Activated CD4-positive, alpha-beta memory T cell treated with anti-CD3 and anti-CD28 coated beads, Interleukin-2, amount 10 ng/mL, durations not matched to agents 7 days and 5 days (primary cell): ENCODE data around the gene ZNG1B. TPM values are rescaled to one million over a fixed set of nuclear protein-coding genes. Genes with fewer than 3 reads are reported as not detected.
A peak's percentile ranks its signal among the peaks of the same experiment; 100 is the strongest.
"Not testable (repeated sequence)": the region's sequence is repeated elsewhere in the genome, so short reads cannot be mapped to it uniquely, and the experiment has no call there.

Experiments
- CTCF ChIA-PET: fragments of 350-600 bp; sonication (Branson Sonifier 250); formaldehyde crosslinking; loops from one replicate; lab custom pipeline; 2021; ENCODE audit warnings: antibody characterized with exemption, inconsistent platforms; lab: Charles Lee
- POLR2A ChIA-PET: fragments of 350-600 bp; sonication (Branson Sonifier 250); formaldehyde crosslinking; loops from one replicate; lab custom pipeline; 2021; ENCODE audit warnings: antibody characterized with exemption; lab: Charles Lee
- DNase-seq: peaks from one replicate; pipeline ENCODE4 v3.0.0-alpha.2; 2020
- H3K27ac Mint-ChIP-seq: one replicate; pipeline ENCODE4 v1.8.0; 2021; ENCODE audit warnings: mild to moderate bottlenecking, mixed read lengths
- H3K27me3 Mint-ChIP-seq: one replicate; pipeline ENCODE4 v1.8.0; 2021; ENCODE audit warnings: mixed read lengths
- H3K36me3 Mint-ChIP-seq: one replicate; pipeline ENCODE4 v1.8.0; 2021; ENCODE audit warnings: low read depth, mixed read lengths
- H3K4me1 Mint-ChIP-seq: one replicate; pipeline ENCODE4 v1.8.0; 2021; ENCODE audit warnings: mixed read lengths
- H3K4me3 Mint-ChIP-seq: one replicate; pipeline ENCODE4 v1.8.0; 2021; ENCODE audit warnings: mild to moderate bottlenecking, mixed read lengths
- H3K9me3 Mint-ChIP-seq: one replicate; pipeline ENCODE4 v1.8.0; 2021; ENCODE audit warnings: mixed read lengths
- total RNA-seq, 2 experiments: library from RNA; stranded (reverse); gene quantifications; one replicate each; pipeline ENCODE4 v1.2.3, GENCODE V29; 2021

The ZNG1B gene
- total RNA-seq, 2 experiments from 2014 or later: 30.6 to 32.7 TPM

DNA sequence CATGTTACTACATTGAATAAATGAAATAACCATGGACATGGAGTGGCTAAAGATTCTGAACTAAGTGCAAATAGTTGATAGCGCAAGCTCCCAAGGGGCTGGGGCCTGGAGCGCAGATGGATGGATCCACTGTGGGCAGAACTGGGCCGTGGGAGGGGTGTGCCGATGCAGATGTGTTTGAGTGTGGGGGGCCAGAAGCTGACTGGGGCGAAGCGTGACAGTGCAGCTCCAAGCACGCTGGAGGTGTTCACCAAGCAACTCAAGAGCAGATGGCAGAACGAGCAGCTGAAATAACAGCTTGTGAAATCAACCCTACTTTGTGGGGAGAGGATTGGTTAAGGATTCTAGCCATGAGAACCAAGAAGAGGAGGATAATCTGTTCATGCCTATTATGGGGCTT is 78.0 kb downstream of the ZNG1B start:
- H3K9me3 Mint-ChIP-seq, H3K4me1 Mint-ChIP-seq, H3K36me3 Mint-ChIP-seq, H3K4me3 Mint-ChIP-seq, H3K27ac Mint-ChIP-seq, CTCF ChIA-PET, DNase-seq, POLR2A ChIA-PET, H3K27me3 Mint-ChIP-seq: not testable (repeated sequence)

DNA sequence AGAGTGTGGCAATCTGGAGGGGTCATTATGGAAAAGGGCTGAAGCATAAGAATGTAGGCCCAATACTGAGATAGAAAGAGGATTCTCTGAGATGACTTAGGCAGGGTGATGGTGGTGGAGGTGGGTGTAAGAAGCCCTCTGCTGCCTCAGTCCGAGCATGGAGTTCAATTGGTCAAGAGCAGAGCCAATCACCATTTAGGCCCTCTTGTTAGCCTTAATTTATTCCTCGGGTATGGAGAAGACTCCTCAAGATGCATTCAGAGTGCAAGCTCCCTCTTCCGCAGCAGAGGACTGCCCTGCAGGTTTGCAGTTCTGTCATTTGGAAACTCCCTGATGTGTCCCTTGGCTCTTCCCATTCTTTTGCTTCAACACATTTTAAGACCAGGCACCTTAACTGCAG is 78.5 kb downstream of the ZNG1B start:
- H3K4me1 Mint-ChIP-seq, H3K36me3 Mint-ChIP-seq, DNase-seq, H3K9me3 Mint-ChIP-seq, H3K4me3 Mint-ChIP-seq, POLR2A ChIA-PET, CTCF ChIA-PET, H3K27me3 Mint-ChIP-seq, H3K27ac Mint-ChIP-seq: not testable (repeated sequence)

DNA sequence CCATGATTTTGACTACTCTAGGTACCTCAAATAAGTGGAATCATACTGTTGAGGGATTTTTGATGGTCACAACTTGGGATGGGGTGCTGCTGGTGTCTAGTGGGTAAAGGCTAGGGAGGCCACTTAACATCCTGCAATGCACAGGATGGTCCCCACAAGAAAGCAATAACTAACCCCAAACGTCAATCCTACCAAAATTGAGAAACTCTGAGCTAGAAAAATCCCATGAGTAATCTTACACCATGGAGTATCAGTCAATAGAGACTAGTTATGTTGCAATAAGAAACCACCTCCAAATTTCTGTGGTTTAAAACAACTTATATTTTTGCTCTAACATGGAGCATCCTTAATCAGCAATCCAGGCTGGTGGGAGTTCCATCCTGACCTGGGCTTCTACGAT is 79.5 kb downstream of the ZNG1B start:
- POLR2A ChIA-PET, H3K9me3 Mint-ChIP-seq: not testable (repeated sequence)

DNA sequence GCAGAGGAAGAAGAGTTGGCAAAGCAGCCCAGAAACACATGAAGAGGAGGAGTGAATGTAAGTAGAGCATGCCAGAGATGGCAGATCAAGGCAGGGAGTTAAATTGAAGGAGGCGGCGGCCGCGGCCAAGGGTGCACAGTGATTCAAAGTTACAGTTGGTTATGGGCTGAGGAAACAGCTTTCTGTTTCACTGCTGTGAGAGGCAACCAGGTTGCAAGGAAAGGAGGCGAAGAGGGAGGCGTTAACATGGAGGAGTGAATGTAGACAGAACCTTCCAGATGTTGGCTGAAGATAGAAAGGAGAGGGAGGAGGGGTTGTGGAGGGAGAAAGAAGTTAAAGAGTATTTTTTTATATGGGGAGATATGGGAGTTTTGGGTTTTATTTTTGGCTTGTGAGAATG is 83.3 kb downstream of the ZNG1B start:
- H3K4me3 Mint-ChIP-seq, H3K4me1 Mint-ChIP-seq, CTCF ChIA-PET, H3K9me3 Mint-ChIP-seq, DNase-seq, H3K27me3 Mint-ChIP-seq, POLR2A ChIA-PET, H3K27ac Mint-ChIP-seq, H3K36me3 Mint-ChIP-seq: not testable (repeated sequence)

More for the DNA sequence above, 79.5 kb downstream of the ZNG1B start:
- H3K36me3 Mint-ChIP-seq, H3K27ac Mint-ChIP-seq, H3K4me1 Mint-ChIP-seq, CTCF ChIA-PET, DNase-seq, H3K27me3 Mint-ChIP-seq, H3K4me3 Mint-ChIP-seq: not testable (repeated sequence)

DNA sequence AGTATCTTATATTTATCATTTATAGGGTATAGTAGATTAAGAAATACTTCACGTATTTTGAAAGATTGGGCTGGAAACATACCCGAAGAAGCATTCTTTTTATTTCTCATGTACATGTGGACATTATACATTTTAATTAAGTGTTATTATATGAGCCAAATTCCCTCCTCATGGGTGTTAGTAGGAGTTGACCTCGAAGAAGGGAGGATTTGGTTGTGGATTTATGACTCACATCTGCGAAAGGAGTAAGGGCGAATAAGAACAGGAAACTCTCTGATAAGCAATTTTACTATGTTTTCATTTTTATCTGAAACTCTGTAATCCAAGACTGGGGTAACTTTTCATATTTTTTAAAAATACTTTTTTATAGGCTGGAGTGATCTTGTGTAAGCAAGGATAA is 84.0 kb downstream of the ZNG1B start:
- H3K4me3 Mint-ChIP-seq, H3K9me3 Mint-ChIP-seq, H3K4me1 Mint-ChIP-seq, H3K36me3 Mint-ChIP-seq, H3K27me3 Mint-ChIP-seq, H3K27ac Mint-ChIP-seq, CTCF ChIA-PET, POLR2A ChIA-PET, DNase-seq: not testable (repeated sequence)

DNA sequence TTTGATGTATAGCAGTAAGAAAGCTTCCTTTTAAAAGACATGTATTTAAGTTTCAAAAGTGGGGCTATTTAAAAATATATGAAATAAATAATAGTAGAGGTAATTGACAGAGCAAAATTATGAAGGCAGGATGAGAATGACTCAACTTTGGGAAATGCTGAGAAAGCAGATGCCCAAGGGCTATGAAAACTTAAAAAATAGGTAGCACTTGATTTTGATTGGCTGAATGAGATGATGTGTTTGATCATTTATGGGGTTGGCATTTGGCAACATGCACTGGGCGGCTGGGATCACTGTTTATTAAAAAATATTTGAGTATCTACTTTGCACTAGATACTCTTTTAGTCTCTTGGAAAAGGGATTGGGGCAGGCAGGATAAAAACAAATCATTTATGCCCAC is 87.5 kb downstream of the ZNG1B start:
- H3K36me3 Mint-ChIP-seq, POLR2A ChIA-PET, H3K27me3 Mint-ChIP-seq, H3K4me1 Mint-ChIP-seq, H3K4me3 Mint-ChIP-seq, DNase-seq, H3K27ac Mint-ChIP-seq, H3K9me3 Mint-ChIP-seq, CTCF ChIA-PET: not testable (repeated sequence)

DNA sequence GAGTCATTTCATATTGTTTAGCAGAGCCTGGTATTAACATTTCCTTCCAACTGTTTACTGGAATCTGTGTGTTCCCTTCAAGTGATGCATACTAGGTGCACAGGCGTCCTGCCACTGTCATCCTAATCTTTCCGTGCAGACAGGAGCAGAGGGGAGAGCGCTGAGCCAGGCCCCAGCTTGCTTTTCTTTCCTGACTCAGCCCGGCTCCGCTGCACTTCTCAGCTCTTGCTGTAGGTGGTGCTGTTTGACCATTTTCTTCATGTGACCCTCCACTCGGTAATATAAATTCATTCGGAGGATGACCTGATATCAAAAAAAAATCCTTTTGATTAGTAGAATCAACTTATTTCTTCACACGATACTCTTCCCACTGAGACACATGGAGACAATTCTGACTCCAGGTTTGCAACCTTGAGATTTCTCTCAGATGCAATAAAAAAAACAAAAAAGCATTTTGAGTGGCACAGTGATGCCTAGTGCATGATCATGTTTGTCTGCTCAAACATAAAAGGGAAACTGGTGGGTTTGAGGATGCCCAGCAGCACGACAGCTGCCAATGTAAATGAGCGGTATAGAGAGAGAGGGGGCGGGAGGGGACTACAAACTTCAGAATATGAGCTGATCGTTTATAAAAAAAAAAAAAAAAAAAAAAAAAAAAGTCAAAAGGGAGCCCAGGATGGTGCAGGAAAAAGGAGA is 90.0 kb downstream of the ZNG1B start:
- H3K36me3 Mint-ChIP-seq, H3K4me3 Mint-ChIP-seq, H3K9me3 Mint-ChIP-seq, POLR2A ChIA-PET, DNase-seq, H3K27me3 Mint-ChIP-seq, H3K4me1 Mint-ChIP-seq, H3K27ac Mint-ChIP-seq: not testable (repeated sequence)
- CTCF ChIA-PET: interaction anchor here (0.7 kb wide), 1 partner anchor 173 kb away, joined by 3 read pairs; no protein-coding TSS in a partner anchor

DNA sequence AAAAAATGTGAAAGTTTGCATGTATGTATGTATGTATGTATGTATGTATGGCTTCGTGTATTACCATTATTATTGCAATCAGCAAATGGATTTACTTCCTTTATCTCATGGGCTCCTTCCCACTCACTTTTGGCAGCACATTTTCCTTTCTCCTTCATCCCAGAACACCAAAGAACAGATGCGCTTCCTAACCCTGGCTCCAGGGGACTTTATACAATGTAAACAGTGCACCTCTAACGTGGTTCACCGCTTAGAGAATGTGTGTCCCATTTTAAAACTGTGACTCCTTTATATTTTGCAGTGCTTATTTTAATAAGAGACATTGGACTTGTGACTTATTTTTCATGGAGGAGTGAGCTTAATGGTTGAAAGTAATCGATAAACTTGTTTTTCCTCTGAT is 90.6 kb downstream of the ZNG1B start:
- POLR2A ChIA-PET, H3K27ac Mint-ChIP-seq, H3K27me3 Mint-ChIP-seq, DNase-seq, CTCF ChIA-PET, H3K9me3 Mint-ChIP-seq, H3K4me3 Mint-ChIP-seq, H3K4me1 Mint-ChIP-seq, H3K36me3 Mint-ChIP-seq: not testable (repeated sequence)

DNA sequence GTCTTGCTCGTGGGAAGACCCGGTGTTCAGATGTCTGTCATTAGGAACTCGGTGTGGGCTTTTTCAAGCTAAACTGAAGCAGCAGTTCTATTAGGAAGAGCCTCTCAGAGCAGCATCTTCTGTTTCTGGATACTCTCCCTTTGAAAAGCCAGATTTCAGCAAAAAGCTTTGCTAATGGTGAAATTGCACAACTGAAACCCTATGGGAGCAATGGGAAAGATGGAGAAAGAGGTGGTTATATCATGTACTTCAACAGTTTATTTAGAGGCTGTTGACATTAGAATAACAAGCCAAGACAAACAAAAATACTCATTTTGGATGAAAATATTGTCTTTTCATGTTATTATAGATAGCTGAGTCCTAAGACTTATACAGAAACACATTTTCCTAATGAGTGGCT is 91.4 kb downstream of the ZNG1B start:
- H3K36me3 Mint-ChIP-seq, POLR2A ChIA-PET, H3K27ac Mint-ChIP-seq, H3K4me3 Mint-ChIP-seq, H3K9me3 Mint-ChIP-seq, H3K4me1 Mint-ChIP-seq, DNase-seq, CTCF ChIA-PET: not testable (repeated sequence)
- H3K27me3 Mint-ChIP-seq: peaks cover 16% of the 10 kb centered on the region

DNA sequence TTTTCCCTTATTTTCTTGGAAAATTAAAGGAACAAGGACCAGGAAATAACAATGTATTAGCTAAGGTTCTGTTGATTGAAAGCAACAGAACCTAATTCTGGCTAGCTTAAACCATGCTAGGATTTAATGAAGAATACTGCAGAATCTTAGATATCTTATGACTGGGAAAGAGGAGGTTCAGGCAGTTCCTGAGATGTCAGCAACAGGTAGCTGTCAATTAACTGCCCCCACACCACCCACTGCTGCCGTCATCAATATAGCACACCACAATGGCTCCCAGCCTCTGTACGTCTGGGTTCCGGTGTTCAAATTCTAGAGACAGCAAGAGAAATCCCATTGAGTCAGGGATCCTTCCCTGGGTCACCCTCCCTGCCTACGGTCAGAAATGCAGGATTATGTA is 95.5 kb downstream of the ZNG1B start:
- DNase-seq, CTCF ChIA-PET, H3K9me3 Mint-ChIP-seq, H3K36me3 Mint-ChIP-seq, H3K4me1 Mint-ChIP-seq, POLR2A ChIA-PET, H3K27ac Mint-ChIP-seq, H3K4me3 Mint-ChIP-seq: not testable (repeated sequence)
- peaks cover 15% of the 10 kb centered on the region for H3K27me3 Mint-ChIP-seq

DNA sequence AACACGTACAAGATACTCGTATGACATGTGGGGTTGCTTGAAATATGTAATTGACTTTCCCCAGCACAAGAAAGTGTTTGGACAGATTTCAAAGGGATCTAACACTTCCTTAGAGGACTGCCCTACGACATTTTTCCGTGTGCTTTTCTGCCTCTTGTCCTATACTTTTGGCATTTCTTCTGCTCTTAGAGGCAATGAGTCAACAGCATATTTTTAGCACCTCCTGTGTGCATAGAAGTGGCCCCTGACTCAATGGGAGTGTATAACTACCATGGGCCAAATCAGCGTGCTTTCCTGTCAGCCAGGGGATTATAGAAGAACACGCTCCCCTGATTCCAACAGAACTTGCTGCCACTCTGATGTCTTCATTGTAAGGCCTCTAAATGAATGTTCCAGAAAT is 99.1 kb downstream of the ZNG1B start:
- H3K4me3 Mint-ChIP-seq, POLR2A ChIA-PET, H3K4me1 Mint-ChIP-seq, CTCF ChIA-PET, H3K27ac Mint-ChIP-seq, H3K9me3 Mint-ChIP-seq, DNase-seq, H3K36me3 Mint-ChIP-seq: not testable (repeated sequence)
- H3K27me3 Mint-ChIP-seq: peaks cover 15% of the 10 kb centered on the region

DNA sequence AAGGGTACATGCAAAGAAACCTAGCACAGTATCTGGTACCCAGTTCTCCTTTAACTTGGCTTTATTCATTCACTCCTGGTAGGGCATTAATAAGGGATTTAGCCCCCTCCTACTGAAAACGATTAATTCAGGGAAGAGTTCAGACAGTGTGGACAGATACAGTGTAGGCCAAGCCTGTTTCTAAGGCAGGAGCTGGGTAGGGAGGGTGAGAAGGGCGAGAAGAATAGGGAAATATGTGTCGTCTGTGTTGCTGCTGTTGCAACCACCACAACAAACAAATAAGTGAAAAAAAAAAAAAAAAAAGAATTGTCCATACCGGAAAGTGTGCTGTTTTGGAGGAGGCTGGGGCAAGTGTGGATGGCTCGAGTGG is 103.3 kb downstream of the ZNG1B start:
- H3K27me3 Mint-ChIP-seq: peaks cover 14% of the 10 kb centered on the region

DNA sequence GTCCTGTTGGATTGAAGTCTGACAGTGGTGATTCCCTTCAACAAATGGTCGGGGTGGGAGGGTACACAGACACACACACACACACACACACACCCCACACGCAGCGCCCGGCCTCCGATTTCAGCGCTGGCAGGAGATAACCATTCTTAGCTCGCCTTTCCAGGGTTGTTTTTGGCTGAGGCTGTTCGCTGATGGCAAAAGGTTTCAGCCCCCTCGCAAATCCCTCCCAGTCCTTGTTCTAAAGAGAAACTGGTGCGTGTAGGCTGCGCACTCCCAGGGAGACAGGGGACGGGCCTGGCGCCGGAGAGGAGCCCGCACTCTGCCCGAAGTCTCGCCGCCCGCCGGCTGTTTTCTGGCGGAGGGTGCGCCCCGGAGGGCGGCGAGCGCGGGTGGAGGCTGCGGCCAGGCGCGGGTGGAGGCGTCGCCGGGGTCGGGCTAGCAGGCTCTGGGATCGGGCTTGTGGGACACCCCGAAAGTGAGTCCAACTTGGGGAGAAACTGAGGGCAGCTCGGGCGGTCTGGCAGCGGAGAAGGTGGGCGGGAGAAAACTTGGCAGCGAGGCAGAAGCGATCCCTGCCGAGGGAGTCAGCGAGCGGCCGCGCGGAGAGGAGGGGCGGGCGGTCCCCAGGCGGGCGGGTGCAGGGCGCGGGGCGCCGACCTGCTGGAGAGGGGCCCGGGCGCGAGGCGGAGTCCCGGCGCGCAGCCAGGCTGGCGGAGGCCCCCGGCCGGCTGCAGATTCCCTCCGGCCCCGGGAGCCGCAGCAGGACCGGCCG is 103.9 kb downstream of the ZNG1B start:
- CTCF ChIA-PET: interaction anchor here (0.6 kb wide), 1 partner anchor 60 kb away, joined by 3 read pairs; no protein-coding TSS in a partner anchor
- H3K27ac Mint-ChIP-seq, H3K4me1 Mint-ChIP-seq, POLR2A ChIA-PET, H3K36me3 Mint-ChIP-seq, H3K9me3 Mint-ChIP-seq: not testable (repeated sequence)
- Mint-ChIP-seq H3K27me3 (peaks cover 14% of the 10 kb centered on the region), H3K4me3 (peak overlapping the region; percentile 69)
- DNase-seq: peak; percentile 17

More for the DNA sequence above, 103.3 kb downstream of the ZNG1B start:
- DNase-seq, H3K27ac Mint-ChIP-seq, H3K9me3 Mint-ChIP-seq, H3K4me1 Mint-ChIP-seq, H3K36me3 Mint-ChIP-seq, CTCF ChIA-PET, POLR2A ChIA-PET: not testable (repeated sequence)
- H3K4me3 Mint-ChIP-seq: peak overlapping the region; percentile 69
